Glomerular visceral epithelial cell (primary cell): Measurements from ENCODE around the gene GGNBP2.

Experiments used
- DNase-seq: peaks from one replicate; pipeline ENCODE4 v3.0.0-alpha.2; 2016; ENCODE audit errors: extremely low spot score

Gene GGNBP2

DNA sequence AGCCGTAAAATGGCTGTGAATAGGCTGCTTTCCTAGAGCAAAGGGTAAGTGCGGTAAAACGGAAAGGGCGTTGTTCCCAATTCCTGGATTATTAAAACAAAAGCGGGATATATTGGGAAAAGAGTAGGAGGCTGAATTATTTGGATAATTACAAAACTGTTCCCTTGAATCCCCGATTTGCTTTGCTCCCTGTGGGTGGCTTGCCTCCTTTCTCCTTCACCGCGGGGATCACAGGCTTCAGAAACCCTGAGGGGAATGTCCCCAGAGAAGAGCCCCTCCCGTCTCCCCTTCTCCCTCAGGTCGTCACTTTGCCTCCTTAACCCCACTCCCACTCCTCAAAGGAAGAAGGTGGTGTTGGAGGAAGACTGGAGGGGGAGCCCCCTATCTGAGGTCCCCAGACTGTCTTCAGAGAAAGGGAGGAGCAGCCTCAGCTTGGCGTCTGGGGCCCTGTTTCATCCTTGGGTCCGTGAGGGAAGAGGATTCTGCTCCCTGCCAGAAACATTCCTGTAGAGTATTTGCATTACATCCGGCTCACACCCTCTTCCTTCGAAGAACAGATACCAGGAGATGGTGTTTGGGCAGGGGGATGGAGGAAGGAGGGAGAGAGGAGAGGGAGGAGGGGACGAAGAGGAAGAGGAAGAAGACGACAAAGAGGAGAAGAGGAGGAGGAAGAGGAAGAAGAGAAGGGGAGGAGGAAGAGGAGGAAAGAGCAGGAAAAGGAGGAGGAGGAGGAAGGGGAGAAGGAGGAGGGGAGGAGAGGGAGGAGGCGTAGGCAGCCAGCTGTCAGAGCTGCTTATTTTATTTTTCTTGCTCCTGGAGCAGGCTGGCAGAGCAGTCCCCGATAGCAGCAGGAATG lies 88.4 kb downstream of the GGNBP2 start:
- DNase-seq, result no peak
